Activated B cell treated with CpG ODN at 0.5 μM for 24 hours (primary cell): ENCODE measurements around the gene AOC2. TPM values are rescaled to one million over a fixed set of nuclear protein-coding genes. Genes with fewer than 3 reads are reported as not detected.
"Not testable (repeated sequence)": the region's sequence is repeated elsewhere in the genome, so short reads cannot be mapped to it uniquely, and the experiment has no call there.

ENCODE experiments used
- ATAC-seq: fragments of 200-7000 bp; cut with Tn5 transposase; one replicate; pipeline ENCODE4 v1.10.0; 2021; ENCODE audit warnings: low read depth, mild to moderate bottlenecking, moderate library complexity
- CTCF ChIA-PET: fragments of 350-600 bp; sonication (Branson Sonifier 250); formaldehyde crosslinking; loops from one replicate; lab custom pipeline; 2021; ENCODE audit warnings: antibody characterized with exemption; lab: Charles Lee
- POLR2A ChIA-PET: fragments of 350-600 bp; sonication (Branson Sonifier 250); formaldehyde crosslinking; loops from one replicate; lab custom pipeline; 2021; ENCODE audit warnings: antibody characterized with exemption; lab: Charles Lee
- DNase-seq: peaks from one replicate; pipeline ENCODE4 v3.0.0; 2022
- H3K27ac Mint-ChIP-seq: one replicate; pipeline ENCODE4 v1.8.0; 2020; ENCODE audit warnings: mixed read lengths
- H3K27me3 Mint-ChIP-seq: one replicate; pipeline ENCODE4 v1.8.0; 2021; ENCODE audit warnings: mixed read lengths
- H3K36me3 Mint-ChIP-seq: one replicate; pipeline ENCODE4 v1.8.0; 2021; ENCODE audit warnings: low read depth, mixed read lengths
- H3K4me1 Mint-ChIP-seq: one replicate; pipeline ENCODE4 v1.8.0; 2021; ENCODE audit warnings: mixed read lengths
- H3K4me3 Mint-ChIP-seq: one replicate; pipeline ENCODE4 v1.8.0; 2020; ENCODE audit warnings: mild to moderate bottlenecking, mixed read lengths
- H3K9me3 Mint-ChIP-seq: one replicate; pipeline ENCODE4 v1.8.0; 2020; ENCODE audit warnings: mixed read lengths
- CTCF ChIP-seq: fragments of 200-600 bp; IDR thresholded peaks from one replicate; pipeline ENCODE4 v1.8.0; 2022; ENCODE audit warnings: antibody characterized with exemption, mild to moderate bottlenecking
- intact Hi-C: fragments of 100-400 bp; cut with micrococcal nuclease; formaldehyde crosslinking; loops from one replicate; pipeline ENCODE4 v1.15.1; 2024
- total RNA-seq: library from RNA; stranded (reverse); gene quantifications from 2 replicates; pipeline ENCODE4 v1.2.3, GENCODE V29; 2022

Gene AOC2
- total RNA-seq, 1 donor from 2014 or later, result 3.9 TPM

DNA sequence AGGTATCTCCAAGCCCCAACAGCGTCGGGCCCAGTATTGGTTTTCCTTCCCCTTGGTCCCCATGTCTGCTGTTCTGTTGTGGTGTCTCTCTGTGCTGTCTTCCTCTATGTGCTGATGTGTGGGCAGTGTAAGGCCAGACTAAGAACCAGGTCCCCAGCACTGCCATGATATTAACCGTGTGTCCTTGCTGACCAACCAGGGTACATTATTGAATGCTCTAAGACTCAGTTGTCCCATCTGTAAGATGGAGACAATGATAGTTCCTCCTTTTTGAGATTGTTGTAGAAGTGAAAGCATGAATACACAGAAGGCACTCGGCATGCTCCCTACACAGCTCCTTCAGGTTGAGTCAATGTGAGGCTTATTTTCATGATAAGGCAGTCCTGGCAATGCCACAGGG, 27.3 kb downstream of the AOC2 start:
- intact Hi-C loops, result no loop called here
- Mint-ChIP-seq H3K4me3 (no peak overlapping the region), H3K9me3 (peaks cover 2% of the 10 kb centered on the region), H3K36me3 (no peaks in the 10 kb centered on the region), H3K27ac (no peak overlapping the region), H3K4me1 (no peaks in the 10 kb centered on the region), H3K27me3 (peaks cover 13% of the 10 kb centered on the region)
- ATAC-seq, result no peak
- no peak for TF ChIP-seq CTCF
- no peak for DNase-seq
- ChIA-PET CTCF (no interaction called here), POLR2A (no interaction called here)

DNA sequence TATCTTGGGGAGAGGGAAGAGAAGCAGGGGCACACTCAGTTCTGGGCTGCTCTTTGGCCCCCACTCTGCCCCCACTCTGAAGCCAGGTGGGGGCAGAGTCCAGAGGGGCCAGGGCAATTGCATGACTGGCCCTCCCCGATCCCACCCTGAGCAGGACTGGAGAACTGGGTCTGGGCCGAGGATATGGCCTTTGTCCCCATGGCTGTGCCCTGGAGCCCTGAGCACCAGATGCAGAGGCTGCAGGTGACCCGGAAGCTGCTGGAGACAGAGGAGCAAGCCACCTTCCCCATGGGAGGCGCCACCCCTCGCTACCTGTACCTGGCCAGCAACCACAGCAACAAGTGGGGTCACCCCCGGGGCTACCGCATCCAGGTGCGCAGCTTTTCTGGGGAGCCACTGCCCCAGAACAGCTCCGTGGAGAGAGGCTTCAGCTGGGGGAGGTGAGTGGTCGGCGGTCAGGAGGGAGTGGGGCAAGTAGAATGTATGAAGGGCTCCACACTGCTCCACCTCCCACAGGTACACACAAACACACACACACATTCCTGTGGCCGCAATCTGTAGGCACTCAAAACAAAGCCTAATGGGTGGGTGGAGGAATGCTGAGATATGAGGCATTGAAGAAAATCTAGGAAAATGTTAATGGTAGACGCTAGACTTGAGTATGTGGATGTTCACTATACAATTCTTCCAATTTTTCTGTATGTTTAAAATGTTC, 28.0 kb downstream of the AOC2 start:
- TF ChIP-seq CTCF, result no peak
- H3K27ac Mint-ChIP-seq, result no peak overlapping the region
- intact Hi-C loops, result no loop called here
- no peak for DNase-seq
- no peak for ATAC-seq
- ChIA-PET CTCF (no interaction called here), POLR2A (interaction anchor here (0.6 kb wide), 1 partner anchor 149 kb away, joined by 3 read pairs; no protein-coding TSS in a partner anchor)
- H3K4me3 Mint-ChIP-seq, result no peak overlapping the region
- H3K4me1 Mint-ChIP-seq, result no peaks in the 10 kb centered on the region
- H3K27me3 Mint-ChIP-seq, result peaks cover 15% of the 10 kb centered on the region
- peaks cover 2% of the 10 kb centered on the region for H3K9me3 Mint-ChIP-seq
- H3K36me3 Mint-ChIP-seq, result no peaks in the 10 kb centered on the region

- ChIA-PET CTCF (no interaction called here), POLR2A (no interaction called here)
- H3K9me3 Mint-ChIP-seq, result peaks cover 2% of the 10 kb centered on the region
- intact Hi-C loops, result no loop called here
- no peak for TF ChIP-seq CTCF
- H3K4me3 Mint-ChIP-seq, result no peak overlapping the region
- H3K4me1 Mint-ChIP-seq, result no peaks in the 10 kb centered on the region
- H3K36me3 Mint-ChIP-seq, result no peaks in the 10 kb centered on the region
- no peak overlapping the region for H3K27ac Mint-ChIP-seq
- H3K27me3 Mint-ChIP-seq, result peaks cover 19% of the 10 kb centered on the region
- DNase-seq, result no peak
- ATAC-seq, result no peak
These were observed 28.9 kb downstream of the AOC2 start for GRCh38 chr17:42873315-42873714.

DNA sequence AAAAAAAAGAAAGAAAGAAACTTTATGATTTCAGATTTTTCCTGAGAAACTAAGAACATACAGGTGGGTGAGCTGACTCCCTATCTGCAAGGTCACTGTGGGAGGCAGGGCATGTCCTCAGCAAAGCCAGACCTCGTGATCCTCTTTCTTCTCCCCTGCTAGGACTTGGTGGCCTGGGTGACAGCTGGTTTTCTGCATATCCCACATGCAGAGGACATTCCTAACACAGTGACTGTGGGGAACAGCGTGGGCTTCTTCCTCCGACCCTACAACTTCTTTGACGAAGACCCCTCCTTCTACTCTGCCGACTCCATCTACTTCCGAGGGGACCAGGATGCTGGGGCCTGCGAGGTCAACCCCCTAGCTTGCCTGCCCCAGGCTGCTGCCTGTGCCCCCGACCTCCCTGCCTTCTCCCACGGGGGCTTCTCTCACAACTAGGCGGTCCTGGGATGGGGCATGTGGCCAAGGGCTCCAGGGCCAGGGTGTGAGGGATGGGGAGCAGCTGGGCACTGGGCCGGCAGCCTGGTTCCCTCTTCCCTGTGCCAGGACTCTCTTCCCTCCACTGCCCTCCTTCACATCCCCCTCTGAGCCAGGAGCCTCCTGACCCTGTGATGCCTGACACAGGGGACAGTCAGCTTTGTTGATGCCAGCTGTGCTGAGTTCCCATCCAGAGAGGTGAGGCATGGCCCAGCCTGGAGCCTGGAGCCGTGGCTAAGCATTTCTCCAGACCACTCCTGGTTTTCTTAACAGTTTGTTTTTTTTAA, 29.7 kb downstream of the AOC2 start:
- H3K9me3 Mint-ChIP-seq, CTCF ChIA-PET, intact Hi-C loops, H3K27ac Mint-ChIP-seq, DNase-seq, H3K36me3 Mint-ChIP-seq, H3K4me3 Mint-ChIP-seq, H3K4me1 Mint-ChIP-seq, ATAC-seq: not testable (repeated sequence)
- H3K27me3 Mint-ChIP-seq, result peaks cover 24% of the 10 kb centered on the region
- POLR2A ChIA-PET, result interaction anchor here (0.6 kb wide), 1 partner anchor 100 kb away, joined by 4 read pairs; no protein-coding TSS in a partner anchor

GRCh38 chr17:42877037-42877436, 32.7 kb downstream of the AOC2 start:
- H3K9me3 Mint-ChIP-seq, result no peaks in the 10 kb centered on the region
- POLR2A ChIA-PET, result no interaction called here
- no peak for TF ChIP-seq CTCF
- intact Hi-C loops, result no loop called here
- no peak overlapping the region for H3K27ac Mint-ChIP-seq
- CTCF ChIA-PET, result no interaction called here
- DNase-seq (no peak), ATAC-seq (no peak)
- H3K4me3 Mint-ChIP-seq, result no peak overlapping the region
- H3K36me3 Mint-ChIP-seq, result no peaks in the 10 kb centered on the region
- H3K4me1 Mint-ChIP-seq, result no peaks in the 10 kb centered on the region
- peaks cover 22% of the 10 kb centered on the region for H3K27me3 Mint-ChIP-seq
